GM21515 (cell line): ENCODE measurements around the gene TNFRSF13B.
"Not testable (repeated sequence)": the region's sequence is repeated elsewhere in the genome, so short reads cannot be mapped to it uniquely, and the experiment has no call there.

ENCODE experiments used
- ATAC-seq: cut with Tn5 transposase; IDR thresholded peaks from one replicate; pipeline ENCODE4 v1.9.1; 2021; ENCODE audit not compliant: unreplicated experiment

Gene TNFRSF13B

GRCh38 chr17:16962804-16963203 is 9.1 kb downstream of the TNFRSF13B start:
- ATAC-seq, result no peak

DNA sequence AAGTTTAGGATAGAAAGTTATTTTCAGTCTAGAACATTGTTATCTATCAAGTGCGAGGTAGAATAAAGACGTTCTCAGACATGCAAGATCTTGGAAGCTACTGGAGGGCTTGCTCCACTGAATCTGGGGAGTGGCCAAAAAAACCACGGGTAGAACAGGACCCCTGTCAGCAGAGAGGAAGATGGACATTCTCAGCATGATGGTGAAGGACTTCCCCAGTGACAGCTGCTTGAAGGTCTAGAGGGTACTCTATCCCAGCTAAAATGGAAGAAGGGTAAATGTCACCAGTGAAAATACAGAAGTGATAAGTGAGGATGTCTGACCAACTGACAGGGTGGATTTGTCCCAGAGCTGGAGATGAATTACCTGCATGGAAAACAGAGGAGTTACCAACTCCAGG is 10.1 kb downstream of the TNFRSF13B start:
- ATAC-seq, result no peak

- not testable (repeated sequence) for ATAC-seq
Measured at GRCh38 chr17:16961022-16961421, 10.9 kb downstream of the TNFRSF13B start.

DNA sequence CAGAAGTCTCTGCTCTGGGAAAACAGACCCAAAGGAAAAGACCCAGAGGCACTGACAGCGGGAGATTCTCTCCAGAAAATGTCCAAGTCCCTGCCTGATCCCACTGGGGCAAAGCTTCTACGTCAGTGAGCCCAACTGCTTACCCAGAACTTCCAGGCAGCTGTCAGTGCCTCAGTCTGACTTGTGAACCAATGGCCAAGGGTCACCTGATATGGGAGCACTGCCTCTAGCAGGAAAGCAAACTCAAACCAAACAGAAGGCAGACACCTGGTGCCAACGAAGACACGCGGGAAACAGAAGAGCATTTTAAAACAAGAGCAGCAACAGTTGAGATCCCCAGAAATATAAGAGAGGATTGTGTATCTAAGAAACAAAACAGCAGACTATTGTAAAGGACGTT is 16.9 kb downstream of the TNFRSF13B start:
- not testable (repeated sequence) for ATAC-seq

DNA sequence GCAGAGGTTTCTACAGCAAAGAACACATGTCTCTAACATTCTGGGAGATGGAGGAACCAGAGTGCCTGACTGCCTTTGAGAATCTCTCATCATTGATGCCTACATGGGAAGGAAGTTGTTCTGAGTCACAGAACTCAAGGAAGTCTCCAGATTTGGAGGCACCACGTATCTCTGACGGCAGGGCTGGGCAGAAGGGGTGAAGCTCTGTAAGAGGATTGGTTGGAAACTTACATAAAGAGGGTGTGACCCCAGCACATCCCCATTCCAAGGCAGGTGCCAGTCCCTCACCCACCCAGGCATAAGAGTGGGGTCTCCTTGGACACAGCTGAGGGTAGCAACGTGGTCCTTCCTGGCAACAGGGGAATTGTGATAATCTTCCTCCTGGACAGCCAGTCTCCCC is 17.4 kb downstream of the TNFRSF13B start:
- ATAC-seq, result no peak

GRCh38 chr17:16953841-16954240 is 18.1 kb downstream of the TNFRSF13B start:
- ATAC-seq, result no peak

DNA sequence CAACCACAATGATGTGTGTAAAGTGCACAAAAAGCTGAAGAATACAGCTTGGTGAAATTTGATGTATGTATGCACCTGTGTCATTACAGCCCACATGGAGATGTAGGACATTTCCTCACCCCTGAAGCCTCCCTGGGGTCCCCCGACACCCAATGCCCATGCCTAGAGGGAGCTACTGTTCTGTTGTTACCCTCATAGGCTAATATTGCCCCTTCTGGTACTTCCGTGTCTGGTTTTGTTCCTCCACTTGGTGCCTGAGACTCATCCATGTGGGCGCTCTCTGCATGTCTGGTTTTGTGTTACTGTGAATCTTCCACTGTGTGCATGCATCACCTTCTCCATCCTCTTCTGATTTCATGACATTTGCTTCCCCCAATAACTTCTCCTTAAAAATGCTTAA is 18.6 kb downstream of the TNFRSF13B start:
- no peak for ATAC-seq

- ATAC-seq, result no peak
Measured at GRCh38 chr17:16952401-16952800, 19.5 kb downstream of the TNFRSF13B start.

GRCh38 chr17:16950488-16950887 is 21.4 kb downstream of the TNFRSF13B start:
- ATAC-seq, result no peak

DNA sequence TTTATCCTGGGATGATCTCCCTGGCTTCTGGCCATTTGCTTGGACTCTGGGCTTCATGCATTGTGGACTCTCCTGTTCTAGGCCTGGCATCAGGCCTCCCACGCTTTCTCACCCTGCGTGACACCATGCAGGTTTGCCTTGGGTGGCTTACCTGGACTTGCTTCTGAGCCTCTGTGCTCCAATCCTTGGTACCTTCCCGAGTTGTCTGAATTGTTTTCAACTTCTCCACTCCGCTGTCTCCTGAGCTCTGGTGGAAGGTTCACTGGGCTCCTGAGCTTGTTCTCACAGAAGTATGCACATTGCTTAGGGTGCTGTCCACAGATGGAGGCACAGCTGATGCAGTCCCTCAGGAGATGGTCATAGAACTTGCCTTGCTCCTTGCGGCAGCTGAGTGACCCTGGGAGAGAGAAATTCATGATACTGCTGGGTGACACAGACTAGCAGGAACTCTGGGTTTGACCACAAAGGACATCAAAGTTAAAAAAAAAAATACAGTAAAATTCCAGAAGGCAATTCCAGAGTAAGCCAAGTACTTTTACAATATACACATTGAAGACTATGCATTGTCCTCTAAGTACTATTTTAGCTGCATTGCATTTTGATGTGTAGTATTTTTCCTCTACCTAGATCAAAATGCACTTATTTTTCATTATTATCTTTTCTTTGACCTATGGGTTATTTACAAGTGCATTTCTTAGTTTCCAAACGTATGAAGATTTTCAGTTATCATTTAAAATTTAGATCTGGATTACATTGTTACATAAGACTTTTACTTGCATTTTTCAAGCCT is 23.1 kb downstream of the TNFRSF13B start:
- no peak for ATAC-seq

DNA sequence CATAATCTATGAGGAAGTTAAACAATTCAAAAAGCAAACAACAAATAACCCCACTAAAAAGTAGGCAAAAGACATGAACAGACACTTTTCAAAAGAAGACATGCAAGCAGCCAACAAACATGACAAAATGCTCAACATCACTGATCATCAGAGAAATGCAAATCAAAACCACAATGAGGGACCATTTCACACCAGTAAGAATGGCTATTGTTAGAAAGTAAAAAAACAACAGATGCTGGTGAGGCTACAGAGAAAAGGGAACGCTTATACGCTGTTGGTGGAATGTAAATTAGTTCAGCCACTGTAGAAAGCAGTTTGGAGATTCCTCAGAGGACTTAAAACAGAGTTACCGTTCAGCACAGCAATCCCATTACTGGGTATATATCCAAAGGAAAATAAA is 24.4 kb downstream of the TNFRSF13B start:
- no peak for ATAC-seq

GRCh38 chr17:16945663-16946218 is 26.2 kb downstream of the TNFRSF13B start:
- ATAC-seq, result no peak

- ATAC-seq, result no peak
Measured at GRCh38 chr17:16945136-16945482, 26.8 kb downstream of the TNFRSF13B start.

DNA sequence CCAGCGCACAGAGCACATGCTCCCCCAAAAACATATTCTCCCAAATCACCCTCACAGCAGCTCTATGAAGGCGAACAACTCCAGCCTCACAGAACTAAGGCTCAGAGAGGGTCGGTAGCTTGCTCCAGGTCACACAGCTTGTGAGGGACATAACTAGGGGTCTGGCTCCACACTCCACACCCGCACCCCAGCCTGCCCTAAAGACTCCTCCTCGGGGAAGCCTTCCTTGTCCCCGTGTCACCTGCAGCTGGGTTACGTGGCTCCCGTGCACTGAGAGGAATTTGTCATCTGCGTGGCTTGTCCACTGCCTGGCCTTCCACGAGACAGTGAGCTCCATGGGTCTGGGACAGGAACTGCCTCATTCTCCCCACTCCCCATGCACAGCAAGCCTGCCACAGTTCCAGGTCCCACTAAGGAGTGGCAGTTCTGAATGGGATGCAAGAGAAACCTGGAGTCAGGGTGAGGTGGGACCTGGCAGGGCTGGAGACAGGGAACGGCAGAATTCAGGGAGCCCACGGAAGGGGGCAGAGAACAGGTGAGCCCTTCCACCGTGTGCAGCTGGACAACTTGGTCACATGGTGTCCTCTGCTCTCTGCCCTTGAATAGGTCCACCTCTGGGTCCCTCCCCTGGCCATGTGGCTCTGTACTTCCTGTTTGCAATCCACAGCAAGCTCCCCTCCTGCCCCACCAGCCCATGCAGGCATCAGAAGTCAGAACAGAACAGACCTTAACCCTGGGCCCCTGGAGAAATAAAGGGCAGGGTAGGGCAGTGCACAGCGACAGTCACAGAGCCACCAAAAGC is 27.4 kb downstream of the TNFRSF13B start:
- ATAC-seq, result no peak

DNA sequence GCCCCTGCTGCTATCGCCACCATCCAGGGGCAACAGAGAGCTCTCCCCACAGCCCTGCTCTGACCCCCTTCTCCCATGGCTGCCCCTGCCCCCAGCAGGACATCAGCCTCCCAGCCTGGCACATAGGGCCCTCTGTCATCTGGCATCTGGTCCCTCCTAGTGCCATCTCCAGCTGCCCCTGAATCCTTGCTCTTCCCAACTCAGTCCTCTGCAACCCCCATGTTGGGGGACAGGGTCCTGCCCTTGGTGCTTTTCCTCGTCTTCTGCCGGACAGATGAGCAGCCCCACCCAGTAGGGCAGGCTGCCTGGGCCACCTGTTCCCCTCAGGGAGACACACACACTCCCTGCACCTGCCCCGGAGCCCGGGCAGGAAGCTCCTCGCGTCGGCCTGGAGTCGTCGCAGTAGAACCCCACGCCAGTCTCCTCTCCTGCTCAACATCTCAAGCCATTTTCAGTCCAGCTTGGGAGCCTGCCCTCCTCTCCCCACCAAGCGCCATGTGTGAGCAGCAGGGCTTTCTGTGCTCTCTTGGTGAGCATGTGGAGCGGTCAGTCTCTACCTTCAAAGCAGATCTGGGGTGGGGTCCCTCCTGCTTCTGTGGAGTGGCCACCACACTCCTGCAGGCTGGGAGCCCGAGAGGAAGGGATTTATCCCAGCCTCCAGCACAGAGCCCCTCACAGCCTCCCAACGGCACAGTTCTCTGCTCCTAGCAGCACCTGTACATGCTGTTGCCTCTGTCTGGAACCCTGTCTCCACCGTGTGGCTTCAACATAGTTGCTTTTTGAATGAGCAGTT is 28.2 kb downstream of the TNFRSF13B start:
- ATAC-seq, result no peak

- ATAC-seq, result no peak
Measured at GRCh38 chr17:16943032-16943352, 28.9 kb downstream of the TNFRSF13B start.

GRCh38 chr17:16942141-16943031 is 29.5 kb downstream of the TNFRSF13B start:
- ATAC-seq, result no peak

DNA sequence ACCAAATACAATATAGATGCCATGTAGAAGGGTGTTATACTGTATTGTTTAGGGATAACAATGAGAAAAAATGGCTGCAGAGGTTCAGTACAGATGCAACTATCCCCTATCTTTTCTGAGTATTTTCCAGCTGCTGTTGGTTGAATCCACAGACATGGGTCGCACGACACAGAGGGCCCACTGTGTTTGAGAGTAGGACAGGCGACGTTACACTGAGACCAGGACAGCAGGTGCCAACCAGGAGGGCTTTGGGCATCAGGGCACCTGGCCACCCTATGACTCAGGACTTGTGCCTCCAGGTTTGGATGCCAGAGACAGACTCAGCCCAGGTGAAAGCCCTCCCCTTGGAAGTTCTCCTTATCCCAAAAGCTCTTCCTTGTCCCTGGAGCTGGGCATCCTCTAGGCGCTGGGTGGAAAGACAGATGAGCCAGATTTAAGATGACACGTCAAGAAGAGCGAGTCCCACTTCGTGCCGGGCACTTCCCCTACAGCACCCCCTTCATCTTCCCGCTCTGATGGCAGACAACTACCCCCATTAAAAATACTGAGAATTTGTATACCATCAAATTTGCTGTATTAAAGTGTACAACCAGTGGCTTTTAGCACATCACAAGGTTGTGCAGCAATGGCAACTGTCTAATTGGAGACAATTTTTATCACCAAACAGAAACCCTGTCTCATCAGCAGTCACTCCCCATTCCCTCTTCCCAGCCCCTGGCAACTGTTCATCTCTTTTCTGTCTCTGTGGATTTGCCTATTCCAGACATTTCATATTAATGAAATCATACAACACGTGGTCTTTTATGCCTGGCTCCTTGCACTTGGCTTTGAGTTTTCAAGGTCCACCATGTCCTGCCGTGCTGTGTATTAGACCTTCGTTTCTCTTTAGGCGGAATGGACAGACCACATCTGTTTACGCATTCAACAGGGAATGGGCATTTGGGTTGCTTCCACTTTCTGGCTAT is 30.6 kb downstream of the TNFRSF13B start:
- ATAC-seq, result no peak
